IPS DF 19.7 (cell line): ENCODE data around the gene ATP9B.

Source experiments
- DNase-seq: peaks from one replicate; pipeline ENCODE4 v3.0.0-alpha.2; 2013; ENCODE audit warnings: low read depth, low spot score

The ATP9B gene

GRCh38 chr18:79405781-79406575 is 336.8 kb downstream of the ATP9B start:
- no peak for DNase-seq

GRCh38 chr18:79406708-79407107 is 337.5 kb downstream of the ATP9B start:
- DNase-seq = no peak

DNA sequence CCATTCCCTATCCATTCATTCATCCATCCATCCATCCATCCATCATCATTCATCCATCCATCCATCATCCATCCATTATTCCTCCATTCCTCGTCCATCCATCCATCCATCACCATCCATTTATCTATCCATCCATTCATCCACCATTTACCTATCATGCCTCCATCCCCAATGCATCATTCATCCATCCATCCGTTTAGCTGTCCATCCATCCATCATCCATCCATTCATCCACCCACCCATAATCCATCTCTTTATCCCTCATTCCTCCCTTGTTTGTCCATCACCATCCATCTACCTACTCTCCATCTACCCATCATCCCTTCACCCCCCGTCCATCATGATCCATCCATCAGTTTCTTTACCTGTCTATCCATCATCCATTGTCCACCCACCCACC is 340.1 kb downstream of the ATP9B start:
- DNase-seq = no peak

- no peak for DNase-seq
Measured at GRCh38 chr18:79410171-79410641, 341.0 kb downstream of the ATP9B start.

- no peak for DNase-seq
Measured at GRCh38 chr18:79410731-79411613, 341.8 kb downstream of the ATP9B start.

GRCh38 chr18:79411614-79412526 is 342.7 kb downstream of the ATP9B start:
- DNase-seq = no peak

GRCh38 chr18:79413025-79413424 is 343.8 kb downstream of the ATP9B start:
- DNase-seq = no peak

GRCh38 chr18:79413426-79413825 is 344.2 kb downstream of the ATP9B start:
- DNase-seq = no peak

- no peak for DNase-seq
Measured at GRCh38 chr18:79413901-79414300, 344.7 kb downstream of the ATP9B start.

DNA sequence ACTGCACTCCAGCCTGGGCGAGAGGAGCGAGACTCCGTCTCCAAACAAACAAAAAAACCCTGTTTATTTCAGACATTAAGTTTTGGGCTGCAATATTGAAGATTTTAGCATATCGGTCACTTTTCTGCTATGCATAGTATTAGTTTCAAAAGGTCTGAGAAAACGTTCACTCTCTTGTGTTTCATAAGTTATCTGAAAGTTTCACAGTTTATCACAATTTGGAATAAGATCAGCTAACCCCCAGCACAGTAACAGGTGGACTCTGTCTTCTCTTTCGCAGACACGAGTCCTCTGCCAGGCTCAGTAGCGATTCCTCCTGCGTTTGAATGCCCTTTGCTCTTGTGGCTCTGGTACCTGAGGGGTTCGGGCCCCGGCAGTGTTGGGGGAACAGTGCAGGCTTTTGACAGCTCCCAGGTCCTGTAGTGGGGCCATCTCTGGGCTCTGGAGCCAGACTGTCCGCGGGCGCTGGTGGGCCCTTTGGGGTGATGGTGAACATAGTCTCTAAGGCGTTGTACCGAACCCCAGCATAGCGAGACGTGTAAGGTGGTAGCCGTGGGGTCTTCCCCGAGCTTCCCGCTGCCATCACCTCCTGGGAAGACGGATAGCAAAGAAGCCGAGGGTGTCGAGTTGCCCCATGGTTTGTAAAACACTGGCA is 347.0 kb downstream of the ATP9B start:
- no peak for DNase-seq

GRCh38 chr18:79416677-79417052 is 347.5 kb downstream of the ATP9B start:
- no peak for DNase-seq

- no peak for DNase-seq
Measured at GRCh38 chr18:79418236-79418635, 349.0 kb downstream of the ATP9B start.

DNA sequence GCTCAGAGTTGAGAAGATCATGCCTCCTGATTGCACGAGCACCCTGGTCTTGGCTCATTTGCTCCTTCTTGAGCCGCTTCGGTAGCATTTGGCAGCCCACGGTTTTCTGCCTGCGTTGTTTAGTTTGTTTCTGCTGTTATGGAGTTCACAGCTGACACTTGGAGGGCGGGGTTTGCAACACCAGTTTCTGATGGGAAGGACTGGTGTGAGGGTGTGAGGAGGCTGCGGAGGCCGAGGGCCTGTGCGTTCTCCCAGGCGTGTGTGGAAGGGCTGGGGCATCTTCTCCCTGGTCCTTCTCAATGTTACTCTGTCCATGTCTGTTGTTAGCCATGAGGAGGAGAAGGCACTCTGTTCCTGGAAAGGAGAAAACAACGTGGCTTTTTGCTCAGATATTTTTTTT is 349.4 kb downstream of the ATP9B start:
- DNase-seq = no peak

GRCh38 chr18:79420033-79420745 is 351.0 kb downstream of the ATP9B start:
- peak; percentile 47 for DNase-seq

DNA sequence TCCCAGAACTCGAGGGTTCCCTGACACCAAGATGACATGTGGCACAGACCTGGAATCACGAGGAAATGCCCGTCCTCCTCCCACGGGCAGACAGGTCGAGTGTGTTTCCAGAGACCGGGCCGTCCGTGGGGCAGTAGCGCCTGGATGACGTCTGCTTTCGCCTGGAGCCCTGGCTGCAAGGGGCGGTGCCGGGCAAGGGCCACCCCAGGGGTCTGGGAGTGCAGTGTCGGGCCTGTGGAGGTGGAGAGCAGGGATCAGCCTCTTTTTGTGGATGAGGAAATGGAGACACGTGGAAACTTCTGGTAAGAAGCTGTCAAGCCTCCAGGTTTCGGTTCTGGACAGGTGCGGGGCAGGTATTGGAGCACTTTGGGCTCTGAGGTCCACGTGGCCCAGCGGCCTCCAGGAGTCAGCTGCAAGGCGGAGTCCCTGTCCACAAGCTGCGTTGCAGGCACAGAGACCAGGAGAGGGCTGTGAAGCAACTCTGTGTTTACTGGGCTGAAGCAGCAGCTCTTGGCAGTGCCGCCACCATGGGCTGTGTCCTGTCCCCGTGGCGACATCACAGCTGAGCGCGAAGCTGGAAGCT is 352.2 kb downstream of the ATP9B start:
- DNase-seq = no peak

DNA sequence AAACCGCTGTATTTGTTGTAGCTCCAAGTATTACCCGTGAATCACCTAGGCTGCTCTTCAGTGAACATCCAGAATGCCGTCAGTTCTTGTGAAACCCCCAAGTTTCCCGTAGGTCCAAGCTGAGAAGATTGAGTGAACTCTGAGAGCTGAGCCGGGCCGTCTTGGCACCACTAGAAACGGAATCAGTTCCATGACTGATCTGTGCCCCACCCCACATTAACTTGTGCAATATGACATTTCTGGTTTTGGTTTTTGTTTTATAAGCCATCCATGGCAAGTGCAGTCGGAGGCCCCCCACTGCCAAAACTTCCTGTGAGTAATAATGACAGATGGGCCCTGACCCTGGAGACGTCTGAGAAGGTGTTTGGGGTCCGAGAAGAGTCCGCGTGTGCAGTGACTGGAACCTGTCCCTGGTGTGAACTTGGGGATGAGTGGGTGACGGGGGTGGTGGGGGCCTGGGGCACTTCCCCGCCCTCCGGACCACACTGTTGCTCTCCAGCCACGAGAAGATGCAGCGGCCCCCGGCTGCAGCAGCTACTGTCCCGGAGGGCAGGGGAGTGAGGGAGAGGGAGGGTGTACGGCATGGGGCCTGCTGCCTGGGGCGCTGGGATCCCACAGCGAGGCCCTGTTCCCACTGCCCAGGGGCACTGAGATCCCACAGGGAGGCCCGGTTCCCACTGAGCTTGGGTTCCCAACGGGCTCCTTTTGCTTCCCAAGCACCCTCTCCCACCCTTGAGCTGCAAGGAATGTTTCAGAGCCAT is 353.0 kb downstream of the ATP9B start:
- no peak for DNase-seq

- DNase-seq = no peak
Measured at GRCh38 chr18:79422783-79423165, 353.6 kb downstream of the ATP9B start.

- DNase-seq = no peak
Measured at GRCh38 chr18:79423211-79424007, 354.2 kb downstream of the ATP9B start.
